ENCODE data around the gene ANKRD6.

The ANKRD6 gene

DNA sequence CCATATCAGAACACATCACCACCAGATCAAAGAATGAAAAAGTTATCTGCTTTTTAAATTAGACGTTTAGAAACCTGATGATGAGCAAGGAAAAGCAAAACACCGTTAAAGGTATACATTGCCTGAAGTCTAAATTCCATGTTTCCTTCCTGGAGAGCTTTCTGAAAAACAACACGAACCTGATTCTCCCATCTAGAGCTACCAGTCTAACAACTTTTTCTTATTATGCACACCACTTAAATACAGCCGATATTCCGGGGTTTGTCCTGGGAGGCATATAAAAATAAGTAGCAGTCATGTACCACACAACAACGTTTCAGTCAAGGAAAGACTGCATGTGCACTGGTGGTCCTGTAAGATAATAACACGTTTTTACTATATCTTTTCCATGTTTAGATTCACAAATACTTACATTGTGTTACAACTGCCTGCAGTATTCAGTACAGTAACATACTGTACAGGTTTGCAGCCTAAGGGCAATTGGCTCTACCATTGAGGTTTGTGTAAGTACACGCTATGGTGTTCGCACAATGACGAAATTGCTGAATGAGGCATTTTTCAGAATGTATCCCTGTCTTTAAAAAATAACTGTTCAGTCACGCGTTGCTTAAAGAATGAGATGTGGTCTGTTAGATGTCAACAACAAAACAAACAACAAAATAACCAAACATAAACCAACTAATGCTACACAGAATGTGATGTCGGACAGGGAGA, 224.7 kb downstream of the ANKRD6 start:
- no peak for DNase-seq (ENCODE audit: low read depth in 2 of 2)

DNA sequence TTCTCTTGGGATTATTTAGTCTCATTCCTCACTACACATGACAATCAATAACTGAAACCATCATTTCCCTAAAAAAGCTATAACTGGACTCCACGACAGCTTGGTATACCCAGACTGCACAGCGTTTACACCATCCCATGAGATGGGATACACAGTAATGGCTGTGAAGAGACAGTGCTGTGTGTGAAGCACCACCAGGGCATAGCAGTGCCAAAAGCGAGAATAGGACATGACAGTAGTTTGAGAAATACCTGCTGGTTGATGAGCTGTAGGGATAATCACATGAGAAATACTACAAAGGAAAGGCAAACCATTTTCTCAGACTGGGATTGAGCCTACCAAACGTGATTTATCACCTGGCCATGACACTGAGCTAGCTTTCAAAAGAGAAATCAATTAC, 228.0 kb downstream of the ANKRD6 start:
- no peak for DNase-seq (ENCODE audit: low read depth in 2 of 2)

DNA sequence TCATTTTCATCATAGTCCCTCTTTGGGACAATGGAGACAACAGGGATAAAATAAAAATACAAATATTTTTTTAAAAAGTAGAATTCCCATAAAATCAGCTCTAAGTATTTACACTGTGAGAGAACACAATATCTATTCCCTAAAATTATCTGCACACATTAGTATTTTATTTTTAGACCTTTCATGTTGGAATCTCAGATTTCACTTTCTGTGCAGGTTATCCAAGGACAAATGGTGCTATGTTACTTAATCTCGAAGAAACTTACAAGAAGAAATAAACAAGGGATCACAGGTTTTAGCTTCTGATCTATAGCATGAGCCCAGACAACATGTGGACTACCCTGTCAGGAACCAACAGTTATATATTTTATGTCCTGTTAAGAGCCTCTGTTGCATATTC, 228.6 kb downstream of the ANKRD6 start:
- DNase-seq (ENCODE audit: low read depth in 2 of 2): no peak

DNA sequence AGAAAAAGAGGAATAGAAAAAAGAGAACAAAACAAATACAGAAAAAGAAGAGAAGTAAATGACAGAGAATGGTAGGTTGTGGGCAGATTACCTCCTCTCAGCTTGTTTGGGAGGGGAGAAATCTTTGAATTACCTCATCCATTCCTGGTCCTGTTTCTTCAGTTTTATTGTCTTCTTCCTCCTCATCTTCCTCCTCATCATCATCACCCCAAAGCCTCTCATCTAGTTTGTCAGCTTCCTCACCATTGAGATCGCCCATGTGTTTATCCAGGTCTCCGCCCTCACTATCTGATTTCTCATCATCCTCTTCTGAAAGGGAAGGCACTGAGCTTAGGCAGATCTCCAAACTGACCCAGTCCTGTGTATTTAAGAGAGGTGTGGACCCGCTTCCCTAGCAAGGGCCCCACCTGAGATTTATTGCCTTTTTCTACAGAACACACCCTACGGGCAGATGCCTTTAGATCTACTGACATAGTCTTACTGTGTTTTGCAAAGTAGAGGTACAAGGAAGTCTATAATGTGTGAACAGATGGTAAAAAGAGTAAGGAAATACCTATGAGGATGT, 229.8 kb downstream of the ANKRD6 start:
- DNase-seq (ENCODE audit: low read depth in 2 of 2): no peak

DNA sequence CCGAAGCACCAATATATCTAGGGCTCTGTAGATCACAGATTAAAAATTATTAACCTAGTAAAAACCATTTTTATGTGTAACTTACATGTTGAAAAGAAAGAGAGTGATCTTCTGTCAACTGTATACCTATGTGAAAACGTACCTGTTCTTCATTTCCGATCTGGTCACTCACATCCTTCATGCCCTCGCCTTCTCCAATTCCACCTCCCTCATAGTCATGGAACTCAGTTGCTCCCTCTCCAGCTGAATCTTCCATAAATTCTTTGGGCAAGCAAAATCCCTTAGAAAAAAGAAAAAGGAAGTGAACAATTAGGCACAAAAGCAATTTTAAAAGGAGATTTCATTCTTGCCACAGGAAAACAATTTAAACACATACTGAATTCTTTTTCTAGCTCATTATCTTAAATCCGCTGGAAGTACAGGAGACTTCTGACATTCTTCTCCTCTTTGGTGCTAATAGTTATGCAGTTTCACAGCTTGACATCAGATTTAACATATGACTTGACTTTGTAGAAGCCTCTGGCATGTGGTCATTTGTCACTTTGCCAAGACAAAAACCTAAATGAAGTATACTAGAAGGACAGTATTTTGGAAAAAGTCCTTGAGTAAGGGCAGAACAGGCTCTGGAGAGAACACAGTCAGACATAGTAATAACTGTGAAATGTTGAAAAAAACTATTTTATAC, 235.1 kb downstream of the ANKRD6 start:
- no peak for DNase-seq (ENCODE audit: low read depth in 2 of 2)

DNA sequence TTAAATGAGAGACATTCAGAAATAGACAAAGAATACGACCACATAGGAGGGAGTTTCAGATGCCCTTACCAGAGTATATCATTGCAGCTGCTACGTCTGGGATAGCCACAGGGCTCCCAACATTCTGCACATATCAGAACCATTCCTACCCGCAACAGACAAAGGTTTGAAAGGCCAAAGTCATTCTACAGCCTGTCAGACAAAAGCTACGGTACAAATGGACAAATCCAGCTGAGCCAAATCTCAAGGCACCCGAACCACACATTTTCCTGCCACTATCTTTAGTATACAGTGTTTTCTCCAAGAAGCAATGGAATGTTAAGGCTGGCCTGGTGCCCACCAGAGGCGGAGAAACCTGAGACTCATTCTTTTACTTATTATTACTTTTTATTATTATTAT, 236.1 kb downstream of the ANKRD6 start:
- DNase-seq (ENCODE audit: low read depth in 2 of 2): no peak

DNA sequence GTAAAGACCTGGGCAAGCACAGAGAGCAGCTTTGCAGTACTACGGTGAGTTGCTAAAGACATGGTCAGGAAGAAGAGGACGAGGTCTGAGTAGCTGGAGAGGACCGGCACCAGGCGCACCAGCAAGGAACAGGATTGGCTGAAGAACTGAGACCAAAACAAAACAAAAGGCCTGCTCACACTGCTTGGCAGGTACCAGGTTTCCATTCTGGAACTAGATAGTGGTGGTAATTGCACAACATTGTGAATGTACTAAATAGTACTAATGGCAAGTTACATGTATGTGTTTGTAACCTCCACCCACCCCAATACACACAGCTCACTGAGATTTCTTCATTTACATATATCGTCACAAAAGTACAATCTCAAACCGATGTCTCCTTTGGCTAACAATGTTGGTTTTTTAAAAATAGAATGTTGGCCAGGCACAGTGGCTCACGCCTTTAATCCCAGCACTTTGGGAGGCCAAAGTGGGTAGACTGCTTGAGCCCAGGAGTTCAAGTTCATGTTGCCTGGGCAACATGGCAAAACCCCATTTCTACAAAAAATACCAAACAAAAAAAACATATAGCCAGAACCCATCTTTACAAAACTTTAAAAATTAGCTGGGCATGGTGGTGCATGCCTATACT, 238.1 kb downstream of the ANKRD6 start:
- no peak for DNase-seq (ENCODE audit: low read depth in 2 of 2)

DNA sequence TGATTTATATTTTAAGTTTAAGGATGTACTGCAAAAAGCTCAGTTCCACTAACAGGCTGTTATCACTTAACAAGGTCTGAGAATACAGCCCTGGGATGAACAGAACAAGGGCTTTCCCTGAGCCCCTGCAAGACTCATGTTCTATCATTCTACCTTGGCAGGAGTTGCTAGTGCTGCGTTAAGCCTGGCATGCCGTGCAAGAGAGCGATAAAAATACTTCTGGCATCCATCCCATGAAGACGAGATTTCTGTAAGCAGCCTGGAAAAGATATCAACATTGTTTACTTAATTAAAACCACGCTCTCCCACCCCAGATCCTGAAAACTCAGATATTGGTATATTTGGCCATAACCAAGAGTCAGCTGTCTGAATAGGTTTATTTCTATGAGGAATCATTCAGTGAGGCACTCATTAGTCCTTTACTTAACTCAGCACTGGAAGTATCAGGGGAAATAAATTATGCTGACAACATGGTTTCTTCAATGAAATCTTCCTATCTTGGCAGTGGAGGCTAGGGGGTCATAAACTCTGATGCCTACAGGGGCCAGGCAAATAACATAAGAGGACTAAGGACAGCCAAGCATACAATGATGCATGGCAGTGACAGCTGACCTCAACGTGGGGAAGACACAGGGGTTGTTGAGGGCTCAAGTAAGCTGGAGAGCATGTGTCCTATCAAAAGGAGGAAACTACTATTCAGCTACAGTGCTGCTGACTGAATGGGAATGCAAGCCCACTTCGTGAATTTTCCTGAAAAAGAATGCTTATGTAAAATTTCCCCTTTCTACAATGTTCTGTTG, 243.2 kb downstream of the ANKRD6 start:
- no peak for DNase-seq (ENCODE audit: low read depth in 2 of 2)

DNA sequence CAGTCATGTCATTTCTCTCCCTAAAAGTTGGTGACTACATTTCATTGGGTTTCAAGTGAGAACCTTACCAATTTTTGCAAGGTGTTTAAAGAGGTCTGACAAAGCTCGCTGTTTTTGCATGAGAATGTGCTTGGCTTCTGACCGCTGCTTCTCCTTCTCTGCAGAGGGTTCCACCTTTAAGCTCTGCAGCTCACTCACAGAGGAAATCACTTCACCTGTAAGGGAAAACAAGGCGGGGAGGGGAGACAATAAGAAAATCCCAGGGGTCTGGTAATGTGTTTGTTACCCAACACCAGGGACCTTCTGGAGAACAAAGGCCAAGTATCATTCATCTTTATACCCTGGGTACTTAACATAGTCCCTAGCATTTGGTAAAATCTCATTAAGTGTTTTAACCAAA, 245.6 kb downstream of the ANKRD6 start:
- no peak for DNase-seq (ENCODE audit: low read depth in 2 of 2)

DNA sequence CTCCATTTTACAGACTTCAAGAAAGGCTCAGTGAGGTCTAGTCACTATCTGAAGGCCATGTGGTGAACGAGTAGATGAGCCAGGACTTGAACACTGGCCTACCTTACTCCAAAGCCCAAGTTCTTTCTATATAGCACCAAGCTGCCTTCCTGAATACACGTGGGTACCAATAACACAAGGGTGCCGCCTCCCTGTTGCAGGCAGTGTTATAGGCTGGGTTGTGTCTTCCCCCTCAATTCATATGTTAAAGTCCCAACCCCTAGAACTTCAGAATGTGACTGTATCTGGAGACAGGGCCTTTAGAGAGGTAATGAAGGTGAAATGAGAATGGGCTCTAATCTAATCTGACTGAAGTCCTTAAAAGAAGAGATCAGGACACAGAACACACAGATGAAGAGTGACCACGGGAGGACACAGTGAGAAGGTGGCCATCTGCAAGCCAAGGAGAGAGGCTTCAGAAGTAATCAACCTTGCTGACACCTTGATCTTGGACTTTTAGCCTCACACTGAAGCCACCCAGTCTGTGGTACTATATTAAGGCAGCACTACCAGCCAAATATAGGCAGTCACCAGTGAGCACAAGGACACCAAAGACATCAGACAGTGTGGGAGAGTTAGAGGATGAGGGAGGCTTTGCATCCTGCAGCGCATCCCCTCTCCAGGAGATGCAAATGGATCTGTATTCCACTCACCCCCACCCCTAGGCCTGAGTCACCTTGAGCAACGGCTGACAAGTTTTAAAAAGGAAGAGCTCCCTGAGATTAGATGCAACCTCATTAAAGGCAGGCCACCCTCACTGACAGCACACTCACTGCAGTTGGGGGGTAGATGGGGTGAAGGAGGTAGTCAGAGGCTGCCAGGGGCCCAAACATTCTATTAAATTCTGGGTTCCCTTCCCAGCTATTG, 246.5 kb downstream of the ANKRD6 start:
- DNase-seq (ENCODE audit: low read depth in 2 of 2): no peak

DNA sequence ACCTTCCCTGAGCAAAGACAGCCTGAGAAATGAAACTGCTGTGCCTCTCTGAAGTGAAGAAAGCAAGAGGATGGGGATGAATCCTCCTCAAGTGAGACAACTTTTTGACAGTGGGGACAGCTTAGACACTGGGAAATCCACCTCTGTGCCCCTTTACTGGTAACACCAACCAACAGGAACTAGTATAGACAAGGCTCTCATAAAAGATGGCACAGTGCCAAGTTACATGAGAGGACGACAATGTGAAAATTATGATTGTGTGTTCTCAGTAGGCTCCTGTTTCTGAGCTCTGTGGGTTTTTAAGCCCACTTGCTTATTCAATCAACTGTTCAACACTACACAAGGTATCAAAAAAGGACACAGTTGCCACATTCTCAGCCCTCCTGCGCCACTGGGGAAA, 247.2 kb downstream of the ANKRD6 start:
- DNase-seq (ENCODE audit: low read depth in 2 of 2): no peak

DNA sequence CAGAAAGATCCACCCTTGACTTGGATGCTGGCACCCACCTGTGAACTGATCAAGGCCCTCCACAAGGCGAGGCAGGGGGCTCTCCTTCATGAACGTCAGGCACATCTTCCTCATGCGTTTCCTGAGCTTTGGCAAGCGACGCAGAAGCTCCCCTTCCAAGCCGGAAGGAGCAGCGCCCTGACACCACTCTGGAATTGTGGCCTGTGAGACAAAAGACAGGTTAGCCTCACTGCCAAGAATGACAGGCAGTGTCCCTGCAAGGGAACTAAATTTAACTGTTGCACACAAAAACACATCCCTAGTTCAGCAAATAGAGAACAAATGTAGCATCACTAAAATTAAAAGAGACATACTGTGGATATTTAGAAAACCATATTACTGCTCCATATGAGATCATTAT, 247.6 kb downstream of the ANKRD6 start:
- no peak for DNase-seq (ENCODE audit: low read depth in 2 of 2)

DNA sequence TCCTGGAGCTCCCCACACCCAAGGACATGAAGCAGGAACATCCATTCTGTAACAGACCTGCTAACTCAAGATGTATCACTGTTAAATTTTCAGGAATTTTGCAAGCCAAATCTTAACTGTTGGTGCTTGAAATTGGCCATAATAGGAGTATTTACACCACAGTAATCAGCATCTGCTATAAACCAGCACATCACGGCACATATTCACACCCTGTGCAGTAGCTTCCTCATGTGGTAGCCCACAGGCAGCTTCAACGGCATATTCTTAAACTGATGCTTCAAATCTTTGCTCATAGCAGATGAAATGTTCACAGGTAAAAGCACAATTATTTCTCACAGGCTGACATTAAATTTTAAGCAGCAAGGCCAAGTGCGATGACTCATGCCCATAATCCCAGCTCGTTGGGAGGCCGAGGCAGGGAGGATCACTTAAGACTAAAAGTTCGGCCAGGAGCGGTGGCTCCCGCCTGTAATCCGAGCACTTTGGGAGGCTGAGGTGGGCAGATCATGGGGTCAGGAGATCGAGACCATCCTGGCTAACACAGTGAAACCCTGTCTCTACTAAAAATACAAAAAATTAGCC, 249.1 kb downstream of the ANKRD6 start:
- DNase-seq (ENCODE audit: low read depth in 2 of 2): no peak

DNA sequence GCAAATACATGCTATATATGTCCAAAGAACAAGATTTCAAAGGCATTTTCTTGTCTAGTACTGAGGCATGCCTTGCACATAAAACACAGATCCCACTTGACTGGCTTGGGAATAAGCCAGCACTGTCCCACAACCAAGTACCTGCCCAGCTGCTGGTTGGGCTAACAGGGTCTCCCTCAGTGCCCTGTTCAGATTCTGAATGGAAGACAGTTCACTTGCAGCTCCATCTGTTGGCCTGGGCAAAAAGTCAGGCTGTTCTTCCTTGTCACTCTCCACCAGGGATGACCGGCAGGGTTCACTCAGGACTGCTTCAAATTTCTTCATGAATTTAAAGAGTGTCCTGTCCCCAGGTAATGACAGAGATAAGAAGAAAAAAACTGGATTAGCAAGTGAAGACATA, 250.0 kb downstream of the ANKRD6 start:
- DNase-seq (ENCODE audit: low read depth in 2 of 2): no peak
